Astrocyte of the spinal cord (primary cell): Measurements from ENCODE around the gene LATS2.

Experiments used
- DNase-seq: peaks from one replicate; pipeline ENCODE4 v3.0.0; 2011; ENCODE audit warnings: low read depth, low spot score
- H3K4me3 ChIP-seq: 2 replicates; pipeline ENCODE4 v1.5.1; 2011; ENCODE audit warnings: low read depth, mild to moderate bottlenecking, low read length, moderate library complexity
- CTCF ChIP-seq: IDR thresholded peaks from 2 replicates; pipeline ENCODE4 v1.5.1; 2012; ENCODE audit warnings: low read depth, mild to moderate bottlenecking, low read length, inconsistent platforms
- in situ Hi-C: cut with HindIII; loops from 2 replicates; pipeline ENCODE4 v1.10.0; 2017; ENCODE audit warnings: low sequenced_read_pairs

Gene LATS2

GRCh38 chr13:21079761-21080592, 18.6 kb upstream of the LATS2 start:
- peak overlapping the region; percentile 19 for H3K4me3 ChIP-seq
- no peak for TF ChIP-seq CTCF
- in situ Hi-C loops, result no loop called here
- peak; percentile 88 for DNase-seq

- TF ChIP-seq CTCF, result no peak
- no peak overlapping the region for H3K4me3 ChIP-seq
- DNase-seq, result peak; percentile 31
- in situ Hi-C loops, result no loop called here
Observed at GRCh38 chr13:21079221-21079620, 17.8 kb upstream of the LATS2 start.

GRCh38 chr13:21078501-21078900, 17.1 kb upstream of the LATS2 start:
- no peak for TF ChIP-seq CTCF
- H3K4me3 ChIP-seq, result no peak overlapping the region
- in situ Hi-C loops, result no loop called here
- no peak for DNase-seq

- no peak for TF ChIP-seq CTCF
- DNase-seq, result no peak
- in situ Hi-C loops, result no loop called here
Observed at GRCh38 chr13:21077788-21078353, 16.5 kb upstream of the LATS2 start.

GRCh38 chr13:21077076-21077787, 15.8 kb upstream of the LATS2 start:
- TF ChIP-seq CTCF, result no peak
- no peak overlapping the region for H3K4me3 ChIP-seq
- no peak for DNase-seq
- in situ Hi-C loops, result no loop called here

More at GRCh38 chr13:21077788-21078353, 16.5 kb upstream of the LATS2 start:
- no peak overlapping the region for H3K4me3 ChIP-seq

- TF ChIP-seq CTCF, result no peak
- no peak for DNase-seq
- no peak overlapping the region for H3K4me3 ChIP-seq
- in situ Hi-C loops, result no loop called here
Observed at GRCh38 chr13:21076253-21076652, 14.9 kb upstream of the LATS2 start.
